BE2C (cell line): ENCODE measurements around the gene SLC44A5.

Experiments
- DNase-seq: peaks from one replicate; pipeline ENCODE4 v3.0.0-alpha.2; 2020
- H3K27me3 ChIP-seq: fragments of 250-450 bp; sonication (Bioruptor Pico); 2 replicates; pipeline ENCODE4 v1.5.1; 2020; ENCODE audit warnings: mild to moderate bottlenecking
- H3K36me3 ChIP-seq: fragments of 250-450 bp; sonication (Bioruptor Pico); 2 replicates; pipeline ENCODE4 v1.5.1; 2020; ENCODE audit warnings: mild to moderate bottlenecking
- H3K4me1 ChIP-seq: fragments of 250-450 bp; sonication (Bioruptor Pico); 2 replicates; pipeline ENCODE4 v1.5.1; 2020
- H3K4me3 ChIP-seq: 2 replicates; pipeline ENCODE4 v1.5.1; 2011; ENCODE audit warnings: low read depth, low read length
- H3K9me3 ChIP-seq: fragments of 250-450 bp; sonication (Bioruptor Pico); 2 replicates; pipeline ENCODE4 v1.5.1; 2020
- CTCF ChIP-seq: IDR thresholded peaks from 2 replicates; pipeline ENCODE4 v1.5.1; 2012; ENCODE audit warnings: mild to moderate bottlenecking, low read depth, low read length

The SLC44A5 gene

GRCh38 chr1:75214017-75214416, 396.9 kb downstream of the SLC44A5 start:
- no peaks in the 10 kb centered on the region for H3K36me3 ChIP-seq
- no peak for TF ChIP-seq CTCF
- no peak for DNase-seq

GRCh38 chr1:75211648-75212047, 399.3 kb downstream of the SLC44A5 start:
- H3K4me3 ChIP-seq, result no peak overlapping the region
- no peaks in the 10 kb centered on the region for H3K27me3 ChIP-seq
- no peak for TF ChIP-seq CTCF
- H3K9me3 ChIP-seq, result no peaks in the 10 kb centered on the region
- no peaks in the 10 kb centered on the region for H3K4me1 ChIP-seq
- no peaks in the 10 kb centered on the region for H3K36me3 ChIP-seq
- DNase-seq, result no peak

More at GRCh38 chr1:75214017-75214416, 396.9 kb downstream of the SLC44A5 start:
- Histone ChIP-seq H3K4me1 (no peaks in the 10 kb centered on the region), H3K4me3 (no peak overlapping the region), H3K27me3 (no peaks in the 10 kb centered on the region), H3K9me3 (no peaks in the 10 kb centered on the region)

- no peak for DNase-seq
- H3K4me3 ChIP-seq, result no peak overlapping the region
- no peaks in the 10 kb centered on the region for H3K27me3 ChIP-seq
- no peak for TF ChIP-seq CTCF
- H3K36me3 ChIP-seq, result no peaks in the 10 kb centered on the region
- no peaks in the 10 kb centered on the region for H3K4me1 ChIP-seq
- H3K9me3 ChIP-seq, result no peaks in the 10 kb centered on the region
Measured at GRCh38 chr1:75208862-75209261, 402.1 kb downstream of the SLC44A5 start.

GRCh38 chr1:75203415-75204277, 407.3 kb downstream of the SLC44A5 start:
- Histone ChIP-seq H3K4me3 (no peak overlapping the region), H3K27me3 (no peaks in the 10 kb centered on the region), H3K36me3 (no peaks in the 10 kb centered on the region), H3K4me1 (no peaks in the 10 kb centered on the region), H3K9me3 (no peaks in the 10 kb centered on the region)
- peak; percentile 6 for DNase-seq
- peak; percentile 64 for TF ChIP-seq CTCF

GRCh38 chr1:75202751-75203150, 408.2 kb downstream of the SLC44A5 start:
- no peak for TF ChIP-seq CTCF
- no peak for DNase-seq
- H3K36me3 ChIP-seq, result no peaks in the 10 kb centered on the region
- H3K4me3 ChIP-seq, result no peak overlapping the region
- no peaks in the 10 kb centered on the region for H3K4me1 ChIP-seq
- H3K27me3 ChIP-seq, result no peaks in the 10 kb centered on the region
- no peaks in the 10 kb centered on the region for H3K9me3 ChIP-seq

- H3K9me3 ChIP-seq, result no peaks in the 10 kb centered on the region
- no peak for TF ChIP-seq CTCF
- no peaks in the 10 kb centered on the region for H3K36me3 ChIP-seq
- H3K27me3 ChIP-seq, result no peaks in the 10 kb centered on the region
- DNase-seq, result no peak
- no peak overlapping the region for H3K4me3 ChIP-seq
- H3K4me1 ChIP-seq, result no peaks in the 10 kb centered on the region
Measured at GRCh38 chr1:75198761-75199160, 412.2 kb downstream of the SLC44A5 start.
